Lower leg skin (tissue), 4 donors: ENCODE results near the gene C12orf75. TPM values are rescaled to one million over a fixed set of nuclear protein-coding genes. Genes with fewer than 3 reads are reported as not detected.
A peak's percentile ranks its signal among the peaks of the same experiment; 100 is the strongest.
"Not testable (repeated sequence)": the region's sequence is repeated elsewhere in the genome, so short reads cannot be mapped to it uniquely, and the experiment has no call there.

Source experiments
- DNase-seq, 2 donors: peaks; one replicate each; pipeline ENCODE4 v3.0.0-alpha.2; 2019; ENCODE audit warnings: low spot score in 2 of 2
- H3K4me3 ChIP-seq: fragments of 200-600 bp; sonication (generic); 2 replicates; pipeline ENCODE4 v1.5.1; 2017; ENCODE audit warnings: mild to moderate bottlenecking, low read depth; ENCODE audit not compliant: poor library complexity, severe bottlenecking
- CTCF ChIP-seq, 3 donors: fragments of 450-650 bp; IDR thresholded peaks; one replicate each; pipeline ENCODE4 v1.5.1; 2016; ENCODE audit warnings: antibody characterized with exemption in 3 of 3, mild to moderate bottlenecking in 3 of 3, moderate library complexity in 2 of 3
- POLR2A ChIP-seq, 2 donors: fragments of 450-650 bp; IDR thresholded peaks; one replicate each; pipeline ENCODE4 v1.6.1; 2016 to 2017; ENCODE audit warnings: antibody characterized with exemption in 2 of 2, mild to moderate bottlenecking in 1 of 2, moderate library complexity in 1 of 2
- WGBS, 2 donors: methylation state at CpG; one replicate each; pipeline ENCODE4 v1.1.5; 2018; 5-methylcytosine and 5-hydroxymethylcytosine counted together
- intact Hi-C: fragments of 100-400 bp; cut with DNase I; formaldehyde crosslinking; loops from one replicate; pipeline ENCODE4 v1.15.0; 2023; ENCODE audit warnings: low total_unique reads
- total RNA-seq, 4 donors: library from RNA; depleted of rRNA; stranded (reverse); fragments of >200 nt; gene quantifications; one replicate each; pipeline ENCODE4 v1.1.0, GENCODE V29; 2016

Gene C12orf75
- total RNA-seq, 4 donors from 2014 or later = 13.2 to 24.3 (median 15.4) TPM

DNA sequence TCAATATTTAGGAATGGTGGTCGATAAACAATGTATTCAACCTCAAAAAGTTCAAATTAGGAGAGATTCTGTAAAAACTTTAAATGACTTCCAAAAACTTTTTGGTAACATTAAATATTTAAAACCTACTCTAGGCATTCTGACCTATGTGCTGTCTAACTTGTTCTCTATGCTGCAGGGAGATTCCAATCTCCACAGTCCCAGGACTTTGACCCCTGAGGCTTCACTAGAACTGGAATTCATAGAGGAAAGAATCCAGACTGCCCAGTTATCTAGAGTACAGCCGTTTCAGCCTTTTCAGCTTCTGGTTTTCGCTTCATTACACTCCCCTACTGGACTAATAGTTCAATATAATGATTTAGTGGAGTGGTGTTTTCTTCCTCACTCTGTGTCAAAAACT, 21.1 kb upstream of the C12orf75 start:
- 82 to 87% methylated on average over 3 of the region's 3 CpGs for WGBS, 2 donors
- intact Hi-C loops, H3K4me3 ChIP-seq, DNase-seq: not testable (repeated sequence)

GRCh38 chr12:105310476-105311085, 19.9 kb upstream of the C12orf75 start:
- H3K4me3 ChIP-seq, intact Hi-C loops, DNase-seq: not testable (repeated sequence)
- 40 to 53% methylated on average over 2 of the region's 2 CpGs for WGBS, 2 donors

DNA sequence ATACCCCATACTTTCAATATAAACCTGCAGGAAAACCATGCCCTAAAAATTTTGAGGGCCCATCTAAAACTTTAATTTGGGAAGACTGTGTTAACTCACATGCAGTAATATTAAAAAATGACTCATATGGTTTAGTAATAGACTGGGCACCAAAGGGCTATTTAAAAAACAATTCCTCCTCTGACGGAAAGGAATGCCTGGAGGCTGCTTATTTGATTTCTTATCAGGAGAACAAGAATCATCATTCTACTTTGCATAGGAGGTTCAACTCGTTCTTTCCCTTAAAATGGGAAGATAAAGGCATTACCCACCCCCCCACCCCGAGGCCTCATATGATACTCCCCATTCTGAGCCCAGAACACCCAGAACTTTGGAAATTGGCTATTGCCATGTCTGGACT, 18.6 kb upstream of the C12orf75 start:
- H3K4me3 ChIP-seq, intact Hi-C loops, DNase-seq: not testable (repeated sequence)
- WGBS, 2 donors = 48 to 53% methylated on average over 3 of the region's 3 CpGs

DNA sequence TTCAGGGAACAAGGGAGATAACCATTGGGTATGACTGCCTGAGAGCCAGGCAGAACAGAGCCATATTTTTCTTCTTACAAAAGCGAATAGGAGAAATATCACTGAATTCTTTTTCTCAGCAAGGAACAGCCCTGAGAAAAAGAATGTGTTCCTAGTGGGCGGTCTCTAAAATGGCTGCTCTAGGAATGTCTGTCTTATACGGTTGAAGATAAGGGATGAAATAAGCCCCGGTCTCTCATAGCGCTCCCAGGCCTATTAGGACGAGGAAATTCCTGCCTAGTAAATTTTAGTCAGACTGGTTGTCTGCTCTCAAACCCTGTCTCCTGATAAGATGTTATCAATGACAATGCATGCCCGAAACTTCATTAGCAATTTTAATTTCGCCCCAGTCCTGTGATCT, 16.7 kb upstream of the C12orf75 start:
- intact Hi-C loops, DNase-seq, H3K4me3 ChIP-seq: not testable (repeated sequence)
- WGBS, 2 donors = 88 to 95% methylated on average over 8 of the region's 8 CpGs

- DNase-seq = no peak
- WGBS, 2 donors = 30 to 45% methylated on average over 2 of the region's 2 CpGs
- H3K4me3 ChIP-seq = no peak overlapping the region
- TF ChIP-seq POLR2A (IDR thresholded peaks at IDR 0.05) = no peak
- no peak for TF ChIP-seq CTCF (IDR thresholded peaks at IDR 0.05)
- intact Hi-C loops = no loop called here
Measured at GRCh38 chr12:105315130-105315529, 15.4 kb upstream of the C12orf75 start.

GRCh38 chr12:105315726-105316125, 14.8 kb upstream of the C12orf75 start:
- WGBS, 2 donors = 49 to 58% methylated on average over 6 of the region's 6 CpGs
- intact Hi-C loops = no loop called here

GRCh38 chr12:105316931-105317852, 13.3 kb upstream of the C12orf75 start:
- no peak for DNase-seq
- no peak for TF ChIP-seq POLR2A (IDR thresholded peaks at IDR 0.05)
- WGBS, 2 donors = 75 to 86% methylated on average over 4 of the region's 4 CpGs
- no peak overlapping the region for H3K4me3 ChIP-seq
- intact Hi-C loops = no loop called here

More at GRCh38 chr12:105315726-105316125, 14.8 kb upstream of the C12orf75 start:
- no peak overlapping the region for H3K4me3 ChIP-seq
- peak in 1 of 2 donors; percentile 33 for DNase-seq
- no peak for TF ChIP-seq CTCF (IDR thresholded peaks at IDR 0.05)
- TF ChIP-seq POLR2A (IDR thresholded peaks at IDR 0.05) = no peak

- WGBS, 2 donors = 63 to 70% methylated on average over 3 of the region's 3 CpGs
- no peak for DNase-seq
Measured at GRCh38 chr12:105317942-105318621, 12.4 kb upstream of the C12orf75 start.

More at GRCh38 chr12:105317942-105318621, 12.4 kb upstream of the C12orf75 start:
- no peak for TF ChIP-seq POLR2A (IDR thresholded peaks at IDR 0.05)
- no peak for TF ChIP-seq CTCF (IDR thresholded peaks at IDR 0.05)
- H3K4me3 ChIP-seq = no peak overlapping the region
- intact Hi-C loops = no loop called here
